Measurements from ENCODE around the gene ACSL5.
"Not testable (repeated sequence)": the region's sequence is repeated elsewhere in the genome, so short reads cannot be mapped to it uniquely, and the experiment has no call there.

ACSL5 gene

DNA sequence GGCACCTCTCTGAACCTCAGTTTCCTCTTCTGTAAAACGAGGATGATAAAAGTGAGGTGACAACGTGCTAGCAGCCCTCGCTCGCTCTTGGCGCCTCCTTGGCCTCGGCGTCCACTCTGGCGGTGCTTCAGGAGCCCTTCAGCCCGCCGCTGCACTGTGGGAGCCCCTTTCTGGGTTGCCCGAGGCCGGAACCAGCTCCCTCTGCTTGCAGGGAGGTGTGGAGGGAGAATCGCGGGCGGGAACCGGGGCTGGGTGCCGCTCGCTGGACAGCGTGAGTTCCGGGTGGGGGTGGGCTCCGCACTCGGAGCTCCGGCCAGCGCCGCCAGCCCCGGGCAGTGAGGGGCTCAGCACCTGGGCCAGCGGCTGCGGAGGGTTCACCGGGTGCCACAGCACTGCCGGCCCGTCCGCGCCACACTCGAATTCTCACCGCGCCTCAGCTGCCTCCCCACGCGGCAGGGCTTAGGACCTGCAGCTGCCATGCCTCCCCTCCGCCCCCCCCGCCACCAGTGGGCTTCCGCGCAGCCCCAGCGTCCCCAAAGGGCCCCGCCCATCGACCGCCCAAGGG lies 24.3 kb upstream of the ACSL5 start:
- DNase-seq (ENCODE audit: low read depth in 2 of 2): no peak

GRCh38 chr10:112351146-112351545 lies 22.8 kb upstream of the ACSL5 start:
- DNase-seq (ENCODE audit: low read depth in 2 of 2): no peak

GRCh38 chr10:112352044-112352443 lies 21.9 kb upstream of the ACSL5 start:
- DNase-seq (ENCODE audit: low read depth in 2 of 2): no peak

DNA sequence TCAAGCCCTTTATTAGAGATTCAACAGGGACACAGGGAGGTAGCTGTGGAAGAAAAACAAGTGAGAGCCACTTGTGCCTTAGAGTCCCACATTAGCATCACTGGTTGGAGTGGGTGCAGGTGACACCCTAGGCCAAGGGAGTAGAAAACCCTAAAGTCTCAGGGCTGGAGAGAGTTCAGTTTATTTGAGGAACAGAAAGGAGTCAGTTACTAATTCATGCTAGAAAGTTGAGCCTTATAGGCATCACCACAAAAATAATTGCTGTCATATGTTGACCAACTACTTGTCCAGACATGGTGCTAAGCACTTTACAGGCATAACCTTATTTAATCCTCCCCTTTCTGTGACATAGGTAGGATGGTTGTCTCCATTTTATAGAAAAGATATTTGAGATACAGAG lies 20.9 kb upstream of the ACSL5 start:
- DNase-seq (ENCODE audit: low read depth in 2 of 2): no peak

DNA sequence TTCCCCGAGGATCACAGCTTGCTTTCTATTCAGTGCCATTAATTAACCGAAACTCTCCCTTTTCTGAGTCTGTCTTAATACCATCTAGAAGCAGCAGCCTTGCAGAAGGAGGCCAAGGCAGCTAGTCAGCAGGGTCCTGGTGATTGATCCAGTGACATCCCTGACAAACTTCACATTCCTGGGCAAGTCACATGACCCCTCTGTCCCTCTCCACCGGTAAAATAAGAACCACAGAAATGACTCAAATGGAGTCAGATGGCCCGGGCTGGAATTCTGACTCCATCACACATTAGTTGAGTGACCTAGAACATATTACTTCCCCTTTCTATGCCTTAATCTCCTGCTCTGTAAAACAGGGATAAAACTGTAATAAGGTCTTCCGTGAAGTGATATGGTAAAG lies 17.2 kb upstream of the ACSL5 start:
- no peak for DNase-seq (ENCODE audit: low read depth in 2 of 2)

- no peak for DNase-seq (ENCODE audit: low read depth in 2 of 2)
Observed at GRCh38 chr10:112359606-112360307, 14.2 kb upstream of the ACSL5 start.

DNA sequence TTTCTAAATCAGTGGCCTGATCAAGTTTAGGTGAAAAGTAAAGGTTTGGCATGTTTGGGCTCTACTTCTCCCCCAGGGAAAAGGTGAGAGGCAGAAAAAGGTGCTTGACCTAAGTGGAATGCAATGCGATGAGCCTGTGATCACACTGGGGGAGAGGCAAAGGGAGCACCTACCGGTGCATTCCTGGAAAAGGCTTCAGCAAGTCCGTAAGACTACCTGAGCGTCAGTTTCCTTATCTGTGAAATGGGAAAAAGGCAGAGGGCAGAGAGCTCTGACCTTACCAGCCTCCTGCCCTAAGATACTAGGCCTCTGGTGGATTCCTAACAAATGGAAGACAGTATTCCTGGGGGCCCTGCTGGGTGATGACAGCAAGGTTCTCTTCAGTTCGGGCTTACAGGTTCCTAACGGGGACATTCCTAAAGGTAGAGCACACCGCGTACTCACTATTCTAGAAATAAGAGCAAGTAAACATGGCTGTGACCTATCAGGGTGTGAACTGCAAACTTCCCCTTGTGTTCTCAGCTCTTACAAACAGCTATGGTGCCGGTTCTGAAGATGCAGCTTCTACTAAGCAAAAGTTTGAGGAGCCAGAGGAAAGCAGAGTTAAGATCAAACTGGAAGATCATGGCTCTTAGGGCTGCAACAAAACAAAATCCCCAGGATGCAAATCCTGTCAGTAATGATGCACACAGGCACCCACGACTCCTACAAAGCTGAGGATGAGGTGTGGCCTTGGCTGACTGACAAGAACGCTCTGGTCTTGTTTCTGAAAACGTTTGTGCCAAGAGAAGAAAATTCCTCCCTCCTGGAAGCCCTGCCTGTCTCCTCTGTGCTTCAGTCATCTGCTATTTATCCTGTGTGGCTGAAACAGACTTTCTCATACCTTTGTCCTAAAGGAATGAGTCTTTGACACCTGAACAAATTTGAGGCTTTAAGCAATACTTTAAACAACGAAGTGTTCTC lies 13.3 kb upstream of the ACSL5 start:
- no peak for DNase-seq (ENCODE audit: low read depth in 2 of 2)

DNA sequence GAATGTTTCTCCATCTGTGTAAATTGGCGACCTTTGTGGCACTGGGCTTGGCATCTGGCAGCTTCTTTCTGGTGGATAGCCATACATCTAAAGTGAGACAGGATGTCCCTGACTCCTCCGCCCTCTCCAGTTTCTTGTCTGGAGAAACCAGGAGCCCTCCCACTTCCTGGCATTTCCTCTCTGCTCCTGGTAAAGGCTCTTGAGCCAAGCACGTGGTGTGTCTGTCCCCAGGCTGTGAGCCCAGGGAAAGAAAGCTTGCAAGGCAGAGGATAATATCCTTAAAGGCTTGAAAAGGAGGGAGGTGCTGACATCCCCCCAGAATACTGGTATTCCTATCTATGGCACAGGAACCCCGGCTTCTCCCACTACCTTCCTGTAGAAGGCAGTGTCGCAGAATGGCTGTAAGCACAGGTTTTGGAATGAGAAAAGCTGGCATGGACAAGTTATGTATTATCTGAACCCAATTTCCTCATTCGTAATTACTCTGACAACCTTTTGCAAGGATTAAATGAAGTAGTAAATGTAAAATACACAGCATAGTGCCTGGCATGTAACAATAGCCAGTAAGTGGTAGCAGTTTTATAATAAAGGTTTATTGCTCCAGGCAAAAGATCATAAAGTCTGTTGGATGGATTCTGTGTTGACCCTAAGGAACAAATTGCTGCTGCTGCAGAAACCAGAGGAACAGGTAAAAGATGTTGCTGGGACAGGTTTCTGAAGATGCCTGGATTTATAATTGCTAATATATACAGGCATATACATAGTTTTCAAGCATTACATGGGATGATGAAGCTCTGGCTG lies 11.8 kb upstream of the ACSL5 start:
- DNase-seq (ENCODE audit: low read depth in 2 of 2): no peak

DNA sequence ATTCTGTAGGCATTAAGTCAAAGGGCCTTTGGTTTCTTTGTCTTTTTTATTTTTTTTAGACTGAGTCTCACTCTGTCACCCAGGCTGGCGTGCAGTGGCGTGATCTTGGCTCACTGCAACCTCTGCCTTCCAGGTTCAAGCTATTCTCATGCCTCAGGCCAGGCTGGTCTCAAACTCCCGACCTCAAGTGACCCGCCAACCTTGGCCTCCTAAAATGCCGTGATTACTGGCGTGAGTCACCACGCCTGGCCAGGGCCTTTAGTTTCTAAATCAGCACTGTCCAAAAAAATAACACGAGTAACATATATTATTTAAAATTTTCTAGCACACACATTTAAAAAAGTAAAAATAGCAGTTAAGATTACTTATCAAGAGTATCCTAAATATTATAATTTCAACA lies 11.1 kb upstream of the ACSL5 start:
- no peak for DNase-seq (ENCODE audit: low read depth in 2 of 2)

DNA sequence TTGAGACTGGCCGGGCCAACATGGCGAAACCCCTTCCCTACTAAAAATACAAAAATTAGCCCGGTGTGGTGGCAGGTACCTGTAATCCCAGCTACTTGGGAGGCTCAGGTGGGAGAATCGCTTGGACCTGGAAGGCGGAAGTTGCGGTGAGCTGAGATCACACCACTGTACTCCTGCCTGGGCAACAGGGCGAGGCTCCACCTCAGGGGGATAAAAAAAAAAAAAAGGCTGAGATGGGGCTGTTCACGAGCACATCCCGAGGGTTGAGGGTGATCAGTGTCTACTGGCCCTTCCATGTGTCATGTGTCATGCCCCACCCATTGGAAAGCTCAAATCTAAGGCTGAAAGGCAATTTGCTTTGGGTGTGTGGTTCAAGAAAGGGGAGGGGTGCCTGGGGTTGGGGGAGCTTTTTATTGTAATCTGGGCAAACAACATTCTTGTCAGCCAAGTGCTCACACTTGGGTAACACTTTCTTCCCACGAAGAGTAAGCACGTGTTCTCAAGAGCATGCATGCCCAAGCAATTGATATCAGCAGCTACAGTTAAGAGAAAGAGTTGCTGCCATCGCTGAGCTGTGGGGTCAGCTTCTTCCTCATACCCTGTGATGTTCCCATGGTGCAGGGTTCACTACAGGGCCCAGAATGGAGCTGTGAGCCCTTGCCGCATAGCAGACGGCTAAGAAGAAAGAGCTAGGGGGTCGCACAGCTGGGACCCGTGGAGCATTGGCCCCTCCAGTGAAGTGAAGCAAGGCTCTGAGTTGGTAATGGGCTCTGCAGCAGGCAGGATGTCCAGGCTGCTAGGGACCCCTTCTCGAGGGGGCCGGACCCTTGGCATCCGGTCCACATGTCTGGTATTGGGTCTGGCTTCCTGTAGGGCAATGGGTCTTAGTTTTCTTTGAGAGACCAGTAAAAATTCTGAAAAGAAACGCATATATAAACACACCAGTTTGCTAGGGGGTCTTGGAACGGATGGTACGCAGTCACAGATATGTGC lies 9.9 kb upstream of the ACSL5 start:
- no peak for DNase-seq (ENCODE audit: low read depth in 2 of 2)

DNA sequence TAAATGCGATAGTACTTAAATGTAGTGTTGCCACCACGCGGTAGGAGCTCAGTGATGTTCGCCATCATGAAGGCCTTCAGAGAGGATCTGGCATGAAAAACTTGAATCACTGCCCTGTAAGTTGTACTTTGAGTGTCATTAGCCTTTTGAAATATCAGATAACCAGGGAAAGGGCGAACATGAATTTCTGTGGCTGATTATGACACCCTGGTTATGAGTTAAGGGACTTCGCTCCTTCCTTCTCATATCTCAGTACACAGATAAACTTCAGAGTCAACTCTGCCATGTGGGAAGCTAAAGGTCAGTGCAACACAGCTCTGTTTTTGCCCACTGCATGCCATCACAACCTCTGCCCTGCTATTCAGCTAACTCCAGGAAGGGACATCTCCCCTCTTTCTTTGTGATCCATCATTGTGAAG lies 8.9 kb upstream of the ACSL5 start:
- no peak for DNase-seq (ENCODE audit: low read depth in 2 of 2)

- no peak for DNase-seq (ENCODE audit: low read depth in 2 of 2)
Observed at GRCh38 chr10:112365451-112365850, 8.5 kb upstream of the ACSL5 start.

DNA sequence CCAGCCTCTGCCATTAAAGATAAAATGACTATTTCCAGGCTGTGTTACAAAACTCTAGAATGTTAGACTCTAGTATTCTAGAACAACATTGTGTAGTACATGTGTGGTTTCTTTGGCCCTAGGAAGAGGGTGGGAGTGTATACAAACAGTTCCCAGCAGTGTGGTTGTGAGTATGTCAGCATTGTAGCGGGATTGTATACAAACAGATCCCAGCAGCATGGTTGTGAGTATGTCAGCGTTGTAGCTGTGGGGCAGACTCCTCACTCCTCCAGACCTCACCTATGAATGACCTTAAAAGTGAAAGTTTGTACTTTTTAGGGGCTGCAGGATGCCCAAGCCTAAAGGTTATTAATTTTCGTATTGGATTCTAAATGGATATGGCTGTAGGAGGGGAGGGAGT lies 6.9 kb upstream of the ACSL5 start:
- no peak for DNase-seq (ENCODE audit: low read depth in 2 of 2)

DNA sequence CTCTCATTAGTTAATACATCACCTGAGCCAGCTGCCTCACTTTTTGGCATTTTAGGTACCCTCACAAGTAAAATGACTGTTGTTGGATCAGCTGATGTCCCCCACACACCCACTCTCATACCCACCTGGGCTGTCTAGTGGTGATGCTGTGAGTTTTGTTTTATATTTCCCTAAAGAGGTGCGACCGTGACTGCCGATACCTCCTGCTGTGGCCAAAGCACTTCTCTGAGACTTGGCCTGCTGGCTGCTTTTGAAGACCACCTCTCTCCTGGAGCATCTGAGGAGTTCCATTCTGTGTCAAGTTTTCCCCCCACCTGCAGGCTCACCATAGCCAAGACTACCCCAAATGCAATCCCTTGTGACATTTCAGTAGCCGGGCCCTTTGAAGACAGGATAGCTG lies 6.4 kb upstream of the ACSL5 start:
- no peak for DNase-seq (ENCODE audit: low read depth in 2 of 2)

GRCh38 chr10:112369495-112370423 lies 4.2 kb upstream of the ACSL5 start:
- no peak for DNase-seq (ENCODE audit: low read depth in 2 of 2)

DNA sequence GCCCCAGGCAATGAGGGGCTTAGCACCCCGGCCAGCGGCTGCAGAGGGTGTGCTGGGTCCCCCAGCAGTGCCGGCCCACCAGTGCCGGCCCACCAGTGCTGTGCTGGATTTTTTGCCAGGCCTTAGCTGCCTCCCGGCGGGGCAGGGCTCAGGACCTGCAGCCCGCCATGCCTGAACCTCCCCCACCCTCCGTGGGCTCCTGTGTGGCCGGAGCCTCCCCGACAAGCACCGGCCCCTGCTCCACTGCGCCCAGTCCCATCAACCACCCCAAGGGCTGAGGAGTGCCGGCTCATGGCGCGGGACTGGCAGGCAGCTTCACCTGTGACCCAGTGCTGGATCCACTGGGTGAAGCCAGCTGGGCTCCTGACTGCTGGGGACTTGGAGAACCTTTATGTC lies 3.5 kb upstream of the ACSL5 start:
- DNase-seq (ENCODE audit: low read depth in 2 of 2): no peak

DNA sequence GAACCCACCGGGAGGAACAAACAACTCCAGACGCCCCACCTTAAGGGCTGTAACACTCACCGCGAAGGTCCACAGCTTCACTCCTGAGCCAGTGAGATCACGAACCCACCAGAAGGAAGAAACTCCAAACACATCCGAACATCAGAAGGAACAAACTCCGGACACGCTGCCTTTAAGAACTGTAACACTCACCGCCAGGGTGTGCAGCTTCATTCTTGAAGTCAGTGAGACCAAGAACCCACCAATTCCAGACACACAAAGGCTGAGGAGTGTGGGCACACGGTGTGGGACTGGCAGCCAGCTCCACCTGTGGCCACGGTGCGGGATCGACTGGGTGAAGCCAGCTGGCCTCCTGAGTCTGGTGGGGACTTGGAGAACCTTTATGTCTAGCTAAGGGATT lies 2.6 kb upstream of the ACSL5 start:
- DNase-seq (ENCODE audit: low read depth in 2 of 2): not testable (repeated sequence)

- not testable (repeated sequence) for DNase-seq (ENCODE audit: low read depth in 2 of 2)
Observed at GRCh38 chr10:112372182-112372810, 1.6 kb upstream of the ACSL5 start.
